HepG2 (cell line): ENCODE data around the gene EMP2. TPM values are rescaled to one million over a fixed set of nuclear protein-coding genes. Genes with fewer than 3 reads are reported as not detected.

Experiments
- AKAP8 ChIP-seq: sonication (generic); formaldehyde crosslinking; IDR thresholded peaks from 2 replicates; pipeline ENCODE4 v1.5.1; 2020; ENCODE audit warnings: mild to moderate bottlenecking, missing genetic modification reagents
- ATF7 ChIP-seq, 2 experiments: fragments of 450-650 bp in 1 of 2; sonication (generic) in 1 of 2; formaldehyde crosslinking in 1 of 2; IDR thresholded peaks; 2 replicates each; pipeline versions ENCODE4 v1.4.0 to v1.6.1; 2016 to 2020; ENCODE audit warnings: antibody characterized with exemption in 1 of 2, mild to moderate bottlenecking in 1 of 2, missing genetic modification reagents in 1 of 2
- EZH2 ChIP-seq: conservative IDR thresholded peaks from 2 replicates; pipeline ENCODE4 v1.6.1; 2012; ENCODE audit warnings: mild to moderate bottlenecking, low read depth, low read length, moderate library complexity
- FOXA3 ChIP-seq: IDR thresholded peaks from 2 replicates; pipeline ENCODE4 v1.6.1; 2016; ENCODE audit warnings: missing genetic modification reagents, missing compliant biosample characterization
- HDAC2 ChIP-seq: sonication (generic); formaldehyde crosslinking; IDR thresholded peaks from 2 replicates; pipeline ENCODE4 v1.4.0; 2020; ENCODE audit warnings: missing genetic modification reagents
- HOMEZ ChIP-seq: IDR thresholded peaks from 2 replicates; pipeline ENCODE4 v1.6.1; 2016; ENCODE audit warnings: low read depth
- KLF6 ChIP-seq: IDR thresholded peaks from 2 replicates; pipeline ENCODE4 v1.8.0; 2016; ENCODE audit warnings: missing biosample characterization, missing genetic modification reagents
- MXD4 ChIP-seq: IDR thresholded peaks from 2 replicates; pipeline ENCODE4 v1.6.1; 2016; ENCODE audit warnings: mild to moderate bottlenecking, missing biosample characterization, missing genetic modification reagents
- MZF1 ChIP-seq: sonication (generic); formaldehyde crosslinking; IDR thresholded peaks from 2 replicates; pipeline ENCODE4 v1.8.1; 2023; ENCODE audit warnings: mild to moderate bottlenecking, missing genetic modification reagents, borderline replicate concordance
- NFIC ChIP-seq: IDR thresholded peaks from 2 replicates; pipeline ENCODE4 v1.6.1; 2012; ENCODE audit warnings: mild to moderate bottlenecking, low read length, inconsistent platforms
- RFX1 ChIP-seq: fragments of 450-650 bp; IDR thresholded peaks from 2 replicates; pipeline ENCODE4 v1.6.1; 2017
- RFXANK ChIP-seq: IDR thresholded peaks from 2 replicates; pipeline ENCODE4 v1.6.1; 2016
- RFXAP ChIP-seq: sonication (generic); formaldehyde crosslinking; IDR thresholded peaks from 2 replicates; pipeline ENCODE4 v1.4.0; 2020; ENCODE audit warnings: missing genetic modification reagents, borderline replicate concordance
- SP1 ChIP-seq, 2 experiments: fragments of 450-650 bp in 1 of 2; sonication (generic) in 1 of 2; formaldehyde crosslinking in 1 of 2; IDR thresholded peaks; 2 replicates each; pipeline versions ENCODE4 v1.4.0 to v1.6.1; 2016 to 2020; ENCODE audit warnings: missing genetic modification reagents in 1 of 2
- STAT5B ChIP-seq: sonication (generic); formaldehyde crosslinking; IDR thresholded peaks from 2 replicates; pipeline ENCODE4 v1.4.0; 2020; ENCODE audit warnings: missing genetic modification reagents
- TBP ChIP-seq: sonication (generic); formaldehyde crosslinking; IDR thresholded peaks from 2 replicates; pipeline ENCODE4 v1.5.0; 2020; ENCODE audit warnings: missing genetic modification reagents
- ZBTB3 ChIP-seq: sonication (generic); formaldehyde crosslinking; IDR thresholded peaks from 2 replicates; pipeline ENCODE4 v1.4.0; 2020; ENCODE audit warnings: low read depth, mild to moderate bottlenecking, moderate library complexity, missing genetic modification reagents, borderline replicate concordance
- ZBTB33 ChIP-seq: sonication (generic); formaldehyde crosslinking; IDR thresholded peaks from 2 replicates; pipeline ENCODE4 v1.4.0; 2020; ENCODE audit warnings: missing genetic modification reagents
- ZC3H4 ChIP-seq: sonication (generic); formaldehyde crosslinking; IDR thresholded peaks from 2 replicates; pipeline ENCODE4 v1.4.0; 2020; ENCODE audit warnings: missing genetic modification reagents, borderline replicate concordance
- ZMAT3 ChIP-seq: sonication (generic); formaldehyde crosslinking; conservative IDR thresholded peaks from 2 replicates; pipeline ENCODE4 v1.7.0; 2021; ENCODE audit warnings: missing genetic modification reagents
- ZMAT5 ChIP-seq: sonication (generic); formaldehyde crosslinking; IDR thresholded peaks from 2 replicates; pipeline ENCODE4 v1.5.0; 2020; ENCODE audit warnings: mild to moderate bottlenecking, low read depth, missing genetic modification reagents, borderline replicate concordance
- ZNF329 ChIP-seq: sonication (generic); formaldehyde crosslinking; IDR thresholded peaks from 2 replicates; pipeline ENCODE4 v1.9.0; 2021; ENCODE audit warnings: low read depth, mild to moderate bottlenecking, missing genetic modification reagents
- ZNF597 ChIP-seq: sonication (generic); formaldehyde crosslinking; IDR thresholded peaks from 2 replicates; pipeline ENCODE4 v1.5.0; 2020; ENCODE audit warnings: missing genetic modification reagents
- polyA plus RNA-seq, 8 experiments: library from polyadenylated mRNA; depleted of rRNA in 3 of 8; stranded (reverse) in 7 of 8; unstranded in 1 of 8; fragments of >200 nt; fragmentation: Illumina TruSeq in 4 of 8; extraction: Trizol in 4 of 8; gene quantifications; 2 replicates each; pipeline versions ENCODE4 v1.2.1 to v1.2.3, GENCODE V29; 2011 to 2016; ENCODE audit warnings: low read depth in 4 of 8, missing spikeins in 1 of 8, mixed read lengths in 1 of 8; ENCODE audit not compliant: insufficient read depth in 1 of 8
- total RNA-seq, 5 experiments: library from RNA; depleted of rRNA; stranded (reverse); fragments of >200 nt; fragmentation: Illumina TruSeq; extraction: Trizol; gene quantifications; 2 replicates each; pipeline ENCODE4 v1.2.3, GENCODE V29; 2016; ENCODE audit warnings: low read depth in 1 of 5

The EMP2 gene
- total and polyA plus RNA-seq, 2 of the 13 experiments (the other 11 are each of a cell fraction or from before 2014, with no cell fraction given): 24.6 to 91.2 TPM

- TF ChIP-seq HOMEZ (CRISPR knock-in tag): peak; percentile 20
- TF ChIP-seq ZC3H4 (CRISPR knock-in tag): no peak
- TF ChIP-seq ATF7 (IDR thresholded peaks at IDR 0.05): no peak
- TF ChIP-seq ATF7 (CRISPR knock-in tag; IDR thresholded peaks at IDR 0.05): no peak; the same call in 1 of the 2 replicates
- peak; percentile 86; the same call in 1 of the 2 replicates for TF ChIP-seq ZBTB3 (CRISPR knock-in tag)
- peak; percentile 74; the same call in 1 of the 2 replicates for TF ChIP-seq KLF6 (CRISPR knock-in tag)
- TF ChIP-seq NFIC: no peak
- TF ChIP-seq AKAP8 (CRISPR knock-in tag): peak; percentile 29
- TF ChIP-seq HDAC2 (CRISPR knock-in tag): peak; percentile 58
- TF ChIP-seq ZMAT3: peak; percentile 85; the same call in 1 of the 2 replicates
- TF ChIP-seq RFX1: no peak
- peak; percentile 27; the same call in 1 of the 2 replicates for TF ChIP-seq STAT5B (CRISPR knock-in tag)
- peak; percentile 83 for TF ChIP-seq MXD4
- peak; percentile 81 for TF ChIP-seq ZNF329 (CRISPR knock-in tag)
- no peak for TF ChIP-seq SP1 (IDR thresholded peaks at IDR 0.05)
- TF ChIP-seq SP1 (CRISPR knock-in tag; IDR thresholded peaks at IDR 0.05): peak; percentile 88
- TF ChIP-seq TBP (CRISPR knock-in tag): peak; percentile 89; the same call in 1 of the 2 replicates
- TF ChIP-seq MZF1 (CRISPR knock-in tag): peak; percentile 11; the same call in 1 of the 2 replicates
- 0 out of 2 replicates have a peak, but pooled peaks have one; percentile 44 for TF ChIP-seq ZNF597
- TF ChIP-seq RFXANK: peak; percentile 64; the same call in 1 of the 2 replicates
- TF ChIP-seq ZMAT5 (CRISPR knock-in tag): no peak
- peak; percentile 68 for TF ChIP-seq FOXA3
- no peak for TF ChIP-seq EZH2
- TF ChIP-seq ZBTB33 (CRISPR knock-in tag): peak; percentile 10; the same call in 1 of the 2 replicates
- peak; percentile 89; the same call in 1 of the 2 replicates for TF ChIP-seq RFXAP (CRISPR knock-in tag)
Measured at GRCh38 chr16:10579965-10580882, at the start of gene EMP2 (continued).
